Measurements from ENCODE around the gene IFIT3.

The IFIT3 gene

GRCh38 chr10:89304446-89304845 is 23.4 kb upstream of the IFIT3 start:
- H3K4me3 ChIP-seq, result no peak overlapping the region

GRCh38 chr10:89304925-89305324 is 22.9 kb upstream of the IFIT3 start:
- DNase-seq (ENCODE audit: low spot score), result no peak
- TF ChIP-seq CTCF (IDR thresholded peaks at IDR 0.05), result no peak
- H3K27ac ChIP-seq, result no peak overlapping the region
- H3K4me3 ChIP-seq, result no peak overlapping the region

More at GRCh38 chr10:89304446-89304845, 23.4 kb upstream of the IFIT3 start:
- no peak overlapping the region for H3K27ac ChIP-seq
- DNase-seq (ENCODE audit: low spot score), result no peak
- TF ChIP-seq CTCF (IDR thresholded peaks at IDR 0.05), result no peak

GRCh38 chr10:89305766-89306433 is 21.9 kb upstream of the IFIT3 start:
- TF ChIP-seq CTCF (IDR thresholded peaks at IDR 0.05), result no peak
- no peak overlapping the region for H3K27ac ChIP-seq
- no peak for DNase-seq (ENCODE audit: low spot score)
- no peak overlapping the region for H3K4me3 ChIP-seq

GRCh38 chr10:89306434-89307268 is 21.1 kb upstream of the IFIT3 start:
- H3K4me3 ChIP-seq, result no peak overlapping the region
- no peak for TF ChIP-seq CTCF (IDR thresholded peaks at IDR 0.05)
- DNase-seq (ENCODE audit: low spot score), result no peak
- peak overlapping the region in 1 of 2 donors; percentile 68 for H3K27ac ChIP-seq

- Histone ChIP-seq H3K4me3 (no peak overlapping the region), H3K27ac (peak overlapping the region in 1 of 2 donors; percentile 68)
- TF ChIP-seq CTCF (IDR thresholded peaks at IDR 0.05), result no peak
- DNase-seq (ENCODE audit: low spot score), result no peak
Measured at GRCh38 chr10:89307269-89307577, 20.6 kb upstream of the IFIT3 start.

- no peak for TF ChIP-seq CTCF (IDR thresholded peaks at IDR 0.05)
- Histone ChIP-seq H3K4me3 (no peak overlapping the region), H3K27ac (no peak overlapping the region)
- no peak for DNase-seq (ENCODE audit: low spot score)
Measured at GRCh38 chr10:89308266-89308665, 19.5 kb upstream of the IFIT3 start.

GRCh38 chr10:89308736-89309135 is 19.1 kb upstream of the IFIT3 start:
- Histone ChIP-seq H3K27ac (no peak overlapping the region), H3K4me3 (no peak overlapping the region)
- no peak for TF ChIP-seq CTCF (IDR thresholded peaks at IDR 0.05)
- DNase-seq (ENCODE audit: low spot score), result no peak

All from coronary artery (tissue), 2 donors.